GM19193 (cell line): ENCODE measurements around the gene GALNT18.

ENCODE experiments used
- POLR2A ChIP-seq: IDR thresholded peaks from 4 replicates; pipeline ENCODE4 v1.6.1; 2011; ENCODE audit not compliant: insufficient read depth, insufficient read length; ENCODE audit errors: extremely low read depth

Gene GALNT18

DNA sequence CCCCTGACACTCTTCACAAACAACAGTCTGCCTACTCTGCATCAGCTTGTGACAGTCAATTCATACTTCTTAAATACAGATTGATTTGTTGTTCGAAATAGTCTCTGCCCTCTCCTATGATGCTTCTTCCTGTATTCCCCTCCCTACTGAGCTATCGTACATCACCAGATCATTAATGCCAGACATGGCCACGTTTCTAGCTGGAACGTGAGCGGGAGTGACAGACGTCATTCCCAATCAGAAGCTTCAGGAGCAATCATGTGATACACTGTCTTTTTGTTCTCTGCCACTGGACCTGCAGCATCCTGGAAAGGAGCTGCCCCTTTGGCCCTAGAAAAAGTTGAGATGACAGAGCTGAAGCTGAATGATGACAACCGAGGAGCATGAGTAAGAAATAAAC is 317.3 kb downstream of the GALNT18 start:
- TF ChIP-seq POLR2A, result no peak

GRCh38 chr11:11302565-11302964 is 319.2 kb downstream of the GALNT18 start:
- TF ChIP-seq POLR2A, result no peak

GRCh38 chr11:11301212-11301611 is 320.6 kb downstream of the GALNT18 start:
- TF ChIP-seq POLR2A, result no peak

- no peak for TF ChIP-seq POLR2A
These were observed 324.2 kb downstream of the GALNT18 start for GRCh38 chr11:11297578-11297977.

DNA sequence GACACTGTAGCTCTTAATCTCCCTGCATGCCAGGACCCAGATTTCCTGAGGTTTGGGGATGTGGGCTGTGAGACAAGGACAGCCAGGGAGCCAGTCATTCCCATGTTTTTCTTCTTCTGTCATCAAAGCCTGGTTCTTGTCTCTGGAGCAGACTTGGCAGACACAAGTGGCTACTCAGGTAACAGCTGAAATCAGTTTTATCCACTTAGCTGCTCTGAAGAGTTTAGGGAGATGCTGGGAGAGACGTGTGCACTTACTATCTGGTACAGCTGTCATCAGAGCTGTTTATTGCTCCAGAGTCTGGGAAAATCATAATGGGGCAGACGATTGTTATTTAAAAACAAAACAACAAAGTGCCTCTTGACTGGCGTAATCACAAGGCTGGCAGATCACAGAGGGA is 325.4 kb downstream of the GALNT18 start:
- no peak for TF ChIP-seq POLR2A

GRCh38 chr11:11294551-11294855 is 327.3 kb downstream of the GALNT18 start:
- TF ChIP-seq POLR2A, result no peak

DNA sequence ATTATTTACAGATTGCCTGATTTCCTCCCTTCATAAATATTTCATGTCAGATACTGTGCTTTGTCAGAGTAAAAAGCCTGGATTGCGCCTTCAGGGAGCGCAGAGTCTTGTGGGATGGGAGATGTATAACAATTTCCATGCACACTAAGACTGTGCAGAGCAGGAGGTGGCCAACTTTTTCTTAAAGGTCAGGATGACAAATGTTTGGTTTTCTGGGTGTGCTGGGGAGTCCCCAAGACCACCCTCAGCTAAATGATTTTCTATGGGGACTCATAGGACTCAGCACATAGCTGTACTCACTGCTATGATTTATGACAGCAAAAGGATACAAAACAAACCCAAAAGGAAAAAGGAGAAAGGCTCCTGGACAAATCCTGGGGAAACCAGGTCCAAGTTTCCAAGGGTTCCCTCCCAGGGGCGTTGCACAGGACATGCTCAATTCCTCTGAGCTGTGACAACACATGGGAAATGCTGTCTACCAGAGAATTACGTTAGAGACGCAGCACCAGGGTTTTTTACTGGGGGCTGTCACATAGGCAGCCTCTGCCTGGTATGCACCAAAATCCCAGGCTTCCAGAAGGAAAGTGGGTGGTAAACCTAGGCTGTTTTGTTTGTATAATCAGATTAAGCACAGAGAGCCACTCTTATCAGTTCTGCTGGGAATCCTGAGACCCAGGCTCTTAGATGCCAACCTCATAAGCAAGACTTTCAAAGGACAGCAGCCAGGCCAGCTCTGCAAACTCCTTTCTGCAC is 327.8 kb downstream of the GALNT18 start:
- TF ChIP-seq POLR2A, result no peak

GRCh38 chr11:11292839-11293238 is 329.0 kb downstream of the GALNT18 start:
- no peak for TF ChIP-seq POLR2A

- TF ChIP-seq POLR2A, result no peak
These were observed 330.5 kb downstream of the GALNT18 start for GRCh38 chr11:11291041-11292015.

- no peak for TF ChIP-seq POLR2A
These were observed 331.5 kb downstream of the GALNT18 start for GRCh38 chr11:11290354-11290753.

DNA sequence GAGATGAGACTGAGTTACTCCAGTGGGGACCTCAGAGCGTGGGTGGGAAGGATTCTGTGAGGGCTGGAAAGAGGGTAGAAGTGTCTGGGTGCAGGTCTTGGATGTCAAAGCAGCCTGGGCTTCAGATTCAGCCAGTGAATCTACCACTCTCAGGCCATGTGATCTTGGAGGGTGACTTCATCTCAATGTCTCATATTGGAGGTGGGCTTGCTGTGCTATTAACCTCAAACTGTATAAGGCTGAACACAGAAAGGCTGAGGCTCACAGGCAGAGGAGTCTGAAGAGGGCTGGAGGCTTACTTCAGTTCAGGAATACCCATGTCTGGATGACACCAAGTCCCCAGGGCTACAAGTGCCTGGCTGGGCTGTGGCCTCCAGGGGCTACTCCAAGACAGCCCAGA is 332.1 kb downstream of the GALNT18 start:
- TF ChIP-seq POLR2A, result no peak

GRCh38 chr11:11288972-11289616 is 332.7 kb downstream of the GALNT18 start:
- no peak for TF ChIP-seq POLR2A

DNA sequence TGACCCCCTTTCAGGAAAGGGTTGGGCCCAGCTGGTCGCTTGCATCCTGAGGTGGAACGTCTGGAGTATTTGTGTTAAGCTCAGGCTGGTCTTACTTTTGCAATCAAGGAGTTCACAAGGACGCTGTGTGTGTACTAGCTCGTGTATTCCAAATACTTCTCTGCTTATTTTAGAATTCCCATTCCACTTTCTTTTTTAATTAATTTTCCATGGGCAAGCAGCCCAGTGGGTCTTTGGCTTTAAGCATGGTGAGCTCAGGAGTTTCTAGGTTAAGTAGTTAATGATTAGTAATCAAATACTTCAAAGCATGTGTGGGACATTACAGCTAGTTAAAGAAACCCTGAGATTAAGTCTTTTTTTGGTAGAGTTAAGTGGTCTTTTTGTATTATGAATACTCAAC is 337.3 kb downstream of the GALNT18 start:
- TF ChIP-seq POLR2A, result no peak

DNA sequence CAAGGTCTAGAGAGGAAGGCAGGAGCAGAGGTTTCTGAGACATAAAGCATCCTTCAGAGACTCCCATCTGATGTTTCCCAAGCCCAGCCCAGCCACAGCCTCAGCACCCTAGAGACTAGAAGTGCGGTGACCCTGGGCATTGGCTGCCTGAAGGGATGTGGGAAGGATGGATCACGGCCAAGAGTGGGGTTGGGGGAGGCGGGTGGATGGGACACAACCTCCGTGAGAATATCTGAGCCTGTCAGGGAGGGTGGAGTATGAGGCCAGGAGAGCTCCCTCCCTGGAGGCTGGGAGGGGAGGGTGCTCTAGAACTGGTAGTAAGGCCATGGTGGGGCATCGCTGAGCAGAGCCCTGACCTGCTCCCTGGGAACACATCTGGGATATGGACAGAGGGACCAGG is 340.2 kb downstream of the GALNT18 start:
- TF ChIP-seq POLR2A, result no peak

DNA sequence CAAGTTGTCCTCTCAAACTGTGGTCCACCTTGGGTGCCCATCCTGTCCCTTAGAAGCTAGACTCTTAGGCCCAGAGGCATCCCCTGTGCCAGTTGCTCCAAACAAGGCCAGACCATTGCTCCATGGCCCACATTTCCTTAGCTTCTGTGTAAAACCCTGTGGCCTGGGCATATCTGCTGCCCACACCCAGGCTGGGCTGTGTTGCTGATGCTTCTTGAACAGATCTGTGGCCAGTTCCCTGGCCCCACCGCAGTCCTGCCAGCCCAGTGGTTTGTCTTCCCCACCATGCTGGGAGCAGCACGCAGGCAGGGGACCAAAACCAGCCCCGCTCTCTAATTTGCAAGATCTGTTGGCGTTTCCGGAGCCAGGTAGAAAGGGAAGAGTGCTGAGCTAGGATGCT is 341.0 kb downstream of the GALNT18 start:
- no peak for TF ChIP-seq POLR2A
